H9 (cell line): ENCODE data around the gene RUNX2. TPM values are rescaled to one million over a fixed set of nuclear protein-coding genes. Genes with fewer than 3 reads are reported as not detected.

Experiments used
- DNase-seq: peaks from one replicate; pipeline ENCODE4 v3.0.0-alpha.2; 2017
- H2AFZ ChIP-seq: one replicate; pipeline ENCODE4 v1.6.1; 2013; ENCODE audit warnings: mild to moderate bottlenecking, low read length, control low read depth, moderate library complexity
- H2AK5ac ChIP-seq: 2 replicates; pipeline ENCODE4 v1.6.1; 2013; ENCODE audit warnings: low read length, control low read depth, mixed read lengths; ENCODE audit not compliant: insufficient read length
- H2BK120ac ChIP-seq: one replicate; pipeline ENCODE4 v1.6.1; 2013; ENCODE audit warnings: low read depth, mild to moderate bottlenecking, low read length, control low read depth, inconsistent platforms; ENCODE audit not compliant: poor library complexity, severe bottlenecking
- H2BK12ac ChIP-seq: 2 replicates; pipeline ENCODE4 v1.6.1; 2013; ENCODE audit warnings: low read length, control low read depth, mixed read lengths, low read depth; ENCODE audit not compliant: insufficient read length
- H2BK15ac ChIP-seq: 2 replicates; pipeline ENCODE4 v1.6.1; 2013; ENCODE audit warnings: low read depth, low read length, control low read depth
- H2BK20ac ChIP-seq: one replicate; pipeline ENCODE4 v1.6.1; 2013; ENCODE audit warnings: low read depth, mild to moderate bottlenecking, low read length, control low read depth, inconsistent platforms; ENCODE audit not compliant: poor library complexity, severe bottlenecking
- H2BK5ac ChIP-seq: 2 replicates; pipeline ENCODE4 v1.6.1; 2013; ENCODE audit warnings: low read length, control low read depth, mixed read lengths; ENCODE audit not compliant: insufficient read length
- H3K14ac ChIP-seq: 2 replicates; pipeline ENCODE4 v1.6.1; 2013; ENCODE audit warnings: low read length, control low read depth; ENCODE audit not compliant: insufficient read depth
- H3K18ac ChIP-seq: 2 replicates; pipeline ENCODE4 v1.6.1; 2013; ENCODE audit warnings: low read depth, mild to moderate bottlenecking, mixed read lengths, low read length, control low read depth; ENCODE audit not compliant: insufficient read length
- H3K23ac ChIP-seq: 2 replicates; pipeline ENCODE4 v1.6.1; 2013; ENCODE audit warnings: low read length, control low read depth, mixed read lengths, low read depth; ENCODE audit not compliant: insufficient read length
- H3K23me2 ChIP-seq: 2 replicates; pipeline ENCODE4 v1.6.1; 2013; ENCODE audit warnings: low read depth, mild to moderate bottlenecking, mixed read lengths, low read length, control low read depth; ENCODE audit not compliant: insufficient read length, poor library complexity, severe bottlenecking
- H3K27ac ChIP-seq: 2 replicates; pipeline ENCODE4 v1.5.1; 2013; ENCODE audit warnings: low read length, control low read depth, mixed read lengths, low read depth; ENCODE audit not compliant: insufficient read length
- H3K27me3 ChIP-seq: 2 replicates; pipeline ENCODE4 v1.6.1; 2013; ENCODE audit warnings: low read length, control low read depth, inconsistent platforms; ENCODE audit not compliant: insufficient read depth
- H3K4ac ChIP-seq: 2 replicates; pipeline ENCODE4 v1.6.1; 2013; ENCODE audit warnings: low read depth, mild to moderate bottlenecking, control low read depth, inconsistent platforms, low read length, moderate library complexity
- H3K4me1 ChIP-seq: 2 replicates; pipeline ENCODE4 v1.6.1; 2013; ENCODE audit warnings: low read length, control low read depth, inconsistent platforms; ENCODE audit not compliant: insufficient read depth
- H3K4me2 ChIP-seq: 2 replicates; pipeline ENCODE4 v1.6.1; 2013; ENCODE audit warnings: low read length, control low read depth, mixed read lengths; ENCODE audit not compliant: insufficient read length, insufficient read depth
- H3K56ac ChIP-seq: 2 replicates; pipeline ENCODE4 v1.6.1; 2013; ENCODE audit warnings: low read depth, mild to moderate bottlenecking, mixed read lengths, low read length, control low read depth; ENCODE audit not compliant: insufficient read length
- H3K79me1 ChIP-seq: 2 replicates; pipeline ENCODE4 v1.6.1; 2013; ENCODE audit warnings: low read depth, mild to moderate bottlenecking, moderate library complexity, low read length, control low read depth, inconsistent platforms; ENCODE audit not compliant: insufficient read depth, poor library complexity, severe bottlenecking
- H3K79me2 ChIP-seq: 2 replicates; pipeline ENCODE4 v1.6.1; 2013; ENCODE audit warnings: low read length, control low read depth, inconsistent platforms; ENCODE audit not compliant: insufficient read depth
- H3K9ac ChIP-seq: 2 replicates; pipeline ENCODE4 v1.6.1; 2013; ENCODE audit warnings: low read length, control low read depth, mixed read lengths; ENCODE audit not compliant: insufficient read length; ENCODE audit errors: extremely low read depth
- H3K9me3 ChIP-seq: one replicate; pipeline ENCODE4 v1.6.1; 2013; ENCODE audit warnings: low read depth, low read length, inconsistent platforms; ENCODE audit not compliant: control insufficient read depth
- H3T11ph ChIP-seq: one replicate; pipeline ENCODE4 v1.6.1; 2013; ENCODE audit warnings: mild to moderate bottlenecking, low read length, control low read depth, inconsistent platforms
- H4K20me1 ChIP-seq: one replicate; pipeline ENCODE4 v1.6.1; 2013; ENCODE audit not compliant: control insufficient read depth, insufficient read length, insufficient read depth
- H4K5ac ChIP-seq: 2 replicates; pipeline ENCODE4 v1.6.1; 2013; ENCODE audit warnings: low read depth, mild to moderate bottlenecking, mixed read lengths, low read length, control low read depth; ENCODE audit not compliant: insufficient read length
- H4K8ac ChIP-seq: replicated peaks from 2 replicates; pipeline ENCODE4 v1.6.1; 2013; ENCODE audit warnings: low read length, control low read depth, mixed read lengths, low read depth; ENCODE audit not compliant: insufficient read length
- H4K91ac ChIP-seq: 2 replicates; pipeline ENCODE4 v1.6.1; 2013; ENCODE audit warnings: low read depth, mild to moderate bottlenecking, moderate library complexity, mixed read lengths, low read length, control low read depth; ENCODE audit not compliant: insufficient read length
- H3K27ac Mint-ChIP-seq, 3 experiments: 2 replicates in 2 of 3; 3 replicates in 1 of 3; pipeline ENCODE4 v1.8.0; 2020 to 2021; ENCODE audit warnings: mixed read lengths in 3 of 3, mild to moderate bottlenecking in 1 of 3, moderate library complexity in 1 of 3
- H3K27me3 Mint-ChIP-seq: 2 replicates; pipeline ENCODE4 v1.8.0; 2021; ENCODE audit warnings: low read depth, mild to moderate bottlenecking, moderate library complexity, mixed read lengths
- H3K36me3 Mint-ChIP-seq, 3 experiments: 2 replicates in 2 of 3; 3 replicates in 1 of 3; pipeline ENCODE4 v1.8.0; 2020 to 2021; ENCODE audit warnings: low read depth in 3 of 3, mixed read lengths in 3 of 3; ENCODE audit not compliant: insufficient read depth in 1 of 3
- H3K4me1 Mint-ChIP-seq, 2 experiments: 2 replicates each; pipeline ENCODE4 v1.8.0; 2020; ENCODE audit warnings: mixed read lengths in 2 of 2
- H3K4me3 Mint-ChIP-seq, 2 experiments: 2 replicates in 1 of 2; 3 replicates in 1 of 2; pipeline ENCODE4 v1.8.0; 2020 to 2021; ENCODE audit warnings: mild to moderate bottlenecking in 2 of 2, mixed read lengths in 2 of 2, moderate library complexity in 1 of 2
- H3K9me3 Mint-ChIP-seq, 2 experiments: 2 replicates in 1 of 2; 3 replicates in 1 of 2; pipeline ENCODE4 v1.8.0; 2020; ENCODE audit warnings: mild to moderate bottlenecking in 2 of 2, mixed read lengths in 2 of 2, moderate library complexity in 1 of 2
- WGBS: extraction: QIAGEN DNeasy Blood & Tissue Kit; methylation state at CpG from one replicate; pipeline ENCODE4 v1.1.7; 2013; ENCODE audit warnings: missing lambda C conversion rate, low lambda C conversion rate, mixed read lengths; ENCODE audit not compliant: insufficient read length; ENCODE audit errors: extremely low coverage; 5-methylcytosine and 5-hydroxymethylcytosine counted together
- total RNA-seq: library from RNA; stranded (reverse); gene quantifications from 2 replicates; pipeline ENCODE4 v1.2.1, GENCODE V29; 2021
- TF ChIP-seq, protein P1 (sequence below): fragments of 200-600 bp; sonication (generic); conservative IDR thresholded peaks from 3 replicates; pipeline ENCODE4 v1.8.0; 2021; ENCODE audit warnings: antibody characterized with exemption, mild to moderate bottlenecking

Gene RUNX2
- total RNA-seq, 1 experiment from 2014 or later: 0.15 TPM

DNA sequence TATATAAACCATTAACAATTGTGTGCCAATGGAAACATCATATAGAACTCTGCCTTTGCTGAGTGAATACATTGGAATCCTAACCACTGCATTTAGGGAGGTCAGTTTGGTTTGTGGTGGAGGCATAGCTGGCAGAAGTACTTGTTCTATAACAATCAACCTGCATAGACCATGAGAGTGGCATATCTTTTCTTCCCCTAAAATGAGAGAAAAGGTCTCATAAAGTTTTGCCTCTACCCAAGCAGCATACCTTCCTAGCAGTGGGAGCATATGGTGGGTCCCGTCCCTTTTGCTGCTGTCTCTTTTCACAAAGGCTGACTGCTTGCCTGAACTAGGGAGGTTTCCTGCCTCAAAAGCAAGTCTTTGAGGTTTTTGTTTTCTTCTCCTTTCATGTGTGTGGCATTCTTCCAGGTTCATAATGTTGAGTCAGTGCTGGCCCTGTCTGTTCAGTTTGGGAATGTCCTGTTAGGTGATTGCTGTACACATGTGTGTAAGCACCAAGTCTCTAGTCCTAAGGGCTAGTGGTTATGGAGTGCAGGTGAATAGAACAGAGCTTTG, 110.8 kb downstream of the RUNX2 start:
- Histone ChIP-seq H2BK12ac (no peak overlapping the region), H3K27me3 (no peaks in the 10 kb centered on the region), H3K9me3 (no peaks in the 10 kb centered on the region), H3K27ac (no peak overlapping the region), H2BK20ac (no peak overlapping the region), H2BK15ac (no peak overlapping the region), H3K56ac (no peak overlapping the region), H3T11ph (no peak overlapping the region), H3K18ac (no peak overlapping the region), H4K20me1 (no peaks in the 10 kb centered on the region), H3K23me2 (no peaks in the 10 kb centered on the region), H3K23ac (no peak overlapping the region), H4K91ac (no peak overlapping the region), H3K79me2 (no peaks in the 10 kb centered on the region), H3K4me2 (no peak overlapping the region), H3K4me1 (no peaks in the 10 kb centered on the region), H4K5ac (no peak overlapping the region), H2AK5ac (no peak overlapping the region), H3K9ac (no peak overlapping the region), H3K14ac (no peak overlapping the region), H2AFZ (no peak overlapping the region), H3K79me1 (no peaks in the 10 kb centered on the region), H3K4ac (no peak overlapping the region), H4K8ac (no peak overlapping the region), H2BK5ac (no peak overlapping the region), H2BK120ac (no peak overlapping the region)
- Mint-ChIP-seq H3K4me3 (no peak overlapping the region), H3K27me3 (no peaks in the 10 kb centered on the region), H3K4me1 (peaks cover 2 to 9% of the 10 kb centered on the region in 2 experiments; a peak in 2 of 4 replicates), H3K9me3 (no peaks in the 10 kb centered on the region), H3K27ac (no peak overlapping the region), H3K36me3 (no peaks in the 10 kb centered on the region)
- TF ChIP-seq, protein P1, sequence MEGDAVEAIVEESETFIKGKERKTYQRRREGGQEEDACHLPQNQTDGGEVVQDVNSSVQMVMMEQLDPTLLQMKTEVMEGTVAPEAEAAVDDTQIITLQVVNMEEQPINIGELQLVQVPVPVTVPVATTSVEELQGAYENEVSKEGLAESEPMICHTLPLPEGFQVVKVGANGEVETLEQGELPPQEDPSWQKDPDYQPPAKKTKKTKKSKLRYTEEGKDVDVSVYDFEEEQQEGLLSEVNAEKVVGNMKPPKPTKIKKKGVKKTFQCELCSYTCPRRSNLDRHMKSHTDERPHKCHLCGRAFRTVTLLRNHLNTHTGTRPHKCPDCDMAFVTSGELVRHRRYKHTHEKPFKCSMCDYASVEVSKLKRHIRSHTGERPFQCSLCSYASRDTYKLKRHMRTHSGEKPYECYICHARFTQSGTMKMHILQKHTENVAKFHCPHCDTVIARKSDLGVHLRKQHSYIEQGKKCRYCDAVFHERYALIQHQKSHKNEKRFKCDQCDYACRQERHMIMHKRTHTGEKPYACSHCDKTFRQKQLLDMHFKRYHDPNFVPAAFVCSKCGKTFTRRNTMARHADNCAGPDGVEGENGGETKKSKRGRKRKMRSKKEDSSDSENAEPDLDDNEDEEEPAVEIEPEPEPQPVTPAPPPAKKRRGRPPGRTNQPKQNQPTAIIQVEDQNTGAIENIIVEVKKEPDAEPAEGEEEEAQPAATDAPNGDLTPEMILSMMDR: no peak
- DNase-seq: no peak
- WGBS: no CpG with 5 or more reads among the region's 1 CpG
